PC-9 (cell line): ENCODE data around the gene MEMO1.

Experiments used
- EZH2 ChIP-seq: fragments of 200-600 bp; sonication (generic); IDR thresholded peaks from 2 replicates; pipeline ENCODE4 v1.8.0; 2017; ENCODE audit warnings: antibody characterized with exemption, low read depth
- TF ChIP-seq, protein P1 (sequence below): fragments of 200-600 bp; sonication (generic); conservative IDR thresholded peaks from 2 replicates; pipeline ENCODE4 v1.6.1; 2017; ENCODE audit warnings: mixed run types, antibody characterized with exemption, mild to moderate bottlenecking, moderate library complexity

GRCh38 chr2:32039447-32040219 lies 28.8 kb upstream of the MEMO1 start, which contains the start of gene DPY30:
- TF ChIP-seq, protein P1, sequence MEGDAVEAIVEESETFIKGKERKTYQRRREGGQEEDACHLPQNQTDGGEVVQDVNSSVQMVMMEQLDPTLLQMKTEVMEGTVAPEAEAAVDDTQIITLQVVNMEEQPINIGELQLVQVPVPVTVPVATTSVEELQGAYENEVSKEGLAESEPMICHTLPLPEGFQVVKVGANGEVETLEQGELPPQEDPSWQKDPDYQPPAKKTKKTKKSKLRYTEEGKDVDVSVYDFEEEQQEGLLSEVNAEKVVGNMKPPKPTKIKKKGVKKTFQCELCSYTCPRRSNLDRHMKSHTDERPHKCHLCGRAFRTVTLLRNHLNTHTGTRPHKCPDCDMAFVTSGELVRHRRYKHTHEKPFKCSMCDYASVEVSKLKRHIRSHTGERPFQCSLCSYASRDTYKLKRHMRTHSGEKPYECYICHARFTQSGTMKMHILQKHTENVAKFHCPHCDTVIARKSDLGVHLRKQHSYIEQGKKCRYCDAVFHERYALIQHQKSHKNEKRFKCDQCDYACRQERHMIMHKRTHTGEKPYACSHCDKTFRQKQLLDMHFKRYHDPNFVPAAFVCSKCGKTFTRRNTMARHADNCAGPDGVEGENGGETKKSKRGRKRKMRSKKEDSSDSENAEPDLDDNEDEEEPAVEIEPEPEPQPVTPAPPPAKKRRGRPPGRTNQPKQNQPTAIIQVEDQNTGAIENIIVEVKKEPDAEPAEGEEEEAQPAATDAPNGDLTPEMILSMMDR, result no peak
- TF ChIP-seq EZH2, result no peak
